ENCODE measurements around the gene SLC25A10.

SLC25A10 gene

GRCh38 chr17:81700353-81701287 is 11.5 kb upstream of the SLC25A10 start:
- no peaks in the 10 kb centered on the region for H3K9me3 ChIP-seq (ENCODE audit: control insufficient read depth, low read length)
- peak overlapping the region; percentile 99 for H3K9ac ChIP-seq (ENCODE audit: low read length)
- H3K36me3 ChIP-seq (ENCODE audit: control insufficient read depth, insufficient read depth, low read length, severe bottlenecking): peaks cover 61% of the 10 kb centered on the region
- H3K27me3 ChIP-seq (replicated peaks; ENCODE audit: control insufficient read depth, insufficient read depth, low read length): no peaks in the 10 kb centered on the region
- no peak overlapping the region for H3K4me3 ChIP-seq (ENCODE audit: low read length)
- H3K4me1 ChIP-seq (ENCODE audit: control insufficient read depth, insufficient read depth, low read length): peaks cover 23% of the 10 kb centered on the region
- DNase-seq (ENCODE audit: low read depth): no peak

GRCh38 chr17:81701288-81702071 is 10.6 kb upstream of the SLC25A10 start:
- Histone ChIP-seq H3K4me3 (ENCODE audit: low read length) (peak overlapping the region; percentile 97), H3K9me3 (ENCODE audit: control insufficient read depth, low read length) (no peaks in the 10 kb centered on the region), H3K4me1 (ENCODE audit: control insufficient read depth, insufficient read depth, low read length) (peaks cover 23% of the 10 kb centered on the region), H3K27me3 (replicated peaks; ENCODE audit: control insufficient read depth, insufficient read depth, low read length) (no peaks in the 10 kb centered on the region), H3K9ac (ENCODE audit: low read length) (peak overlapping the region; percentile 99), H3K36me3 (ENCODE audit: control insufficient read depth, insufficient read depth, low read length, severe bottlenecking) (peaks cover 60% of the 10 kb centered on the region)
- no peak for DNase-seq (ENCODE audit: low read depth)

- H3K9ac ChIP-seq (ENCODE audit: low read length): peak within 1 kb of the TSS; percentile 99
- H3K4me3 ChIP-seq (ENCODE audit: low read length): peak within 1 kb of the TSS; percentile 97
- peak; percentile 98 for DNase-seq (ENCODE audit: low read depth)
- H3K27me3 ChIP-seq (replicated peaks; ENCODE audit: control insufficient read depth, insufficient read depth, low read length): no peaks in the 10 kb centered on the region
- H3K9me3 ChIP-seq (ENCODE audit: control insufficient read depth, low read length): no peaks in the 10 kb centered on the region
- H3K36me3 ChIP-seq (ENCODE audit: control insufficient read depth, insufficient read depth, low read length, severe bottlenecking): peaks cover 58% of the 10 kb centered on the region
- H3K4me1 ChIP-seq (ENCODE audit: control insufficient read depth, insufficient read depth, low read length): peaks cover 23% of the 10 kb centered on the region
Measured at GRCh38 chr17:81702934-81703746, 8.9 kb upstream of the SLC25A10 start, which contains the start of gene MRPL12. Gene MRPL12 (plus strand): TSS chr17:81703367. CDS start chr17:81703502, 135 bp downstream.

GRCh38 chr17:81703747-81704654 is 8.1 kb upstream of the SLC25A10 start:
- H3K27me3 ChIP-seq (replicated peaks; ENCODE audit: control insufficient read depth, insufficient read depth, low read length): no peaks in the 10 kb centered on the region
- peaks cover 50% of the 10 kb centered on the region for H3K36me3 ChIP-seq (ENCODE audit: control insufficient read depth, insufficient read depth, low read length, severe bottlenecking)
- no peaks in the 10 kb centered on the region for H3K9me3 ChIP-seq (ENCODE audit: control insufficient read depth, low read length)
- H3K4me3 ChIP-seq (ENCODE audit: low read length): peak overlapping the region; percentile 97
- peak overlapping the region; percentile 99 for H3K9ac ChIP-seq (ENCODE audit: low read length)
- H3K4me1 ChIP-seq (ENCODE audit: control insufficient read depth, insufficient read depth, low read length): peaks cover 23% of the 10 kb centered on the region
- peak; percentile 38 for DNase-seq (ENCODE audit: low read depth)

- Histone ChIP-seq H3K27me3 (replicated peaks; ENCODE audit: control insufficient read depth, insufficient read depth, low read length) (no peaks in the 10 kb centered on the region), H3K9me3 (ENCODE audit: control insufficient read depth, low read length) (no peaks in the 10 kb centered on the region), H3K4me3 (ENCODE audit: low read length) (no peak overlapping the region), H3K4me1 (ENCODE audit: control insufficient read depth, insufficient read depth, low read length) (peaks cover 32% of the 10 kb centered on the region), H3K36me3 (ENCODE audit: control insufficient read depth, insufficient read depth, low read length, severe bottlenecking) (peaks cover 40% of the 10 kb centered on the region), H3K9ac (ENCODE audit: low read length) (no peak overlapping the region)
- no peak for DNase-seq (ENCODE audit: low read depth)
Measured at GRCh38 chr17:81705518-81706231, 6.4 kb upstream of the SLC25A10 start.

GRCh38 chr17:81706232-81706611 is 5.9 kb upstream of the SLC25A10 start:
- no peak overlapping the region for H3K9ac ChIP-seq (ENCODE audit: low read length)
- H3K4me1 ChIP-seq (ENCODE audit: control insufficient read depth, insufficient read depth, low read length): peaks cover 36% of the 10 kb centered on the region
- no peak overlapping the region for H3K4me3 ChIP-seq (ENCODE audit: low read length)
- no peaks in the 10 kb centered on the region for H3K9me3 ChIP-seq (ENCODE audit: control insufficient read depth, low read length)
- peaks cover 35% of the 10 kb centered on the region for H3K36me3 ChIP-seq (ENCODE audit: control insufficient read depth, insufficient read depth, low read length, severe bottlenecking)
- no peak for DNase-seq (ENCODE audit: low read depth)
- H3K27me3 ChIP-seq (replicated peaks; ENCODE audit: control insufficient read depth, insufficient read depth, low read length): no peaks in the 10 kb centered on the region

- Histone ChIP-seq H3K9me3 (ENCODE audit: control insufficient read depth, low read length) (no peaks in the 10 kb centered on the region), H3K9ac (ENCODE audit: low read length) (no peak overlapping the region), H3K4me3 (ENCODE audit: low read length) (no peak overlapping the region), H3K4me1 (ENCODE audit: control insufficient read depth, insufficient read depth, low read length) (peaks cover 31% of the 10 kb centered on the region), H3K36me3 (ENCODE audit: control insufficient read depth, insufficient read depth, low read length, severe bottlenecking) (peaks cover 30% of the 10 kb centered on the region), H3K27me3 (replicated peaks; ENCODE audit: control insufficient read depth, insufficient read depth, low read length) (no peaks in the 10 kb centered on the region)
- no peak for DNase-seq (ENCODE audit: low read depth)
Measured at GRCh38 chr17:81706757-81707624, 5.1 kb upstream of the SLC25A10 start.

GRCh38 chr17:81707725-81708646 is 4.1 kb upstream of the SLC25A10 start:
- DNase-seq (ENCODE audit: low read depth): no peak
- Histone ChIP-seq H3K36me3 (ENCODE audit: control insufficient read depth, insufficient read depth, low read length, severe bottlenecking) (peaks cover 30% of the 10 kb centered on the region), H3K9me3 (ENCODE audit: control insufficient read depth, low read length) (no peaks in the 10 kb centered on the region), H3K4me3 (ENCODE audit: low read length) (no peak overlapping the region), H3K9ac (ENCODE audit: low read length) (no peak overlapping the region), H3K4me1 (ENCODE audit: control insufficient read depth, insufficient read depth, low read length) (peaks cover 31% of the 10 kb centered on the region), H3K27me3 (replicated peaks; ENCODE audit: control insufficient read depth, insufficient read depth, low read length) (no peaks in the 10 kb centered on the region)
